Ascending aorta (tissue), 2 donors: ENCODE measurements around the gene BEX4. TPM values are rescaled to one million over a fixed set of nuclear protein-coding genes. Genes with fewer than 3 reads are reported as not detected.
"Not testable (repeated sequence)": the region's sequence is repeated elsewhere in the genome, so short reads cannot be mapped to it uniquely, and the experiment has no call there.

Source experiments
- DNase-seq, 2 donors: peaks; one replicate each; pipeline ENCODE4 v3.0.0-alpha.2; 2019; ENCODE audit warnings: low spot score in 2 of 2
- H3K27ac ChIP-seq, 2 donors: fragments of 200-600 bp; sonication (generic); one replicate each; pipeline ENCODE4 v1.5.1; 2016 to 2017; ENCODE audit warnings: mild to moderate bottlenecking in 1 of 2
- H3K27me3 ChIP-seq: fragments of 200-600 bp; sonication (generic); one replicate; pipeline ENCODE4 v1.5.1; 2017
- H3K36me3 ChIP-seq, 2 donors: fragments of 200-600 bp; sonication (generic); one replicate each; pipeline ENCODE4 v1.5.1; 2016
- H3K4me1 ChIP-seq, 2 donors: fragments of 200-600 bp; sonication (generic); one replicate each; pipeline ENCODE4 v1.5.1; 2016 to 2017; ENCODE audit warnings: mild to moderate bottlenecking in 1 of 2
- H3K4me3 ChIP-seq, 2 donors: fragments of 200-600 bp; sonication (generic); one replicate each; pipeline ENCODE4 v1.5.1; 2016 to 2017; ENCODE audit warnings: mild to moderate bottlenecking in 1 of 2
- H3K9me3 ChIP-seq, 2 donors: fragments of 200-600 bp; sonication (generic); one replicate each; pipeline ENCODE4 v1.5.1; 2016
- intact Hi-C: fragments of 100-400 bp; cut with DNase I; formaldehyde crosslinking; loops from one replicate; pipeline ENCODE4 v1.15.1; 2023
- total RNA-seq: library from RNA; depleted of rRNA; stranded (reverse); fragments of >200 nt; gene quantifications from one replicate; pipeline ENCODE4 v1.1.0, GENCODE V29; 2016
- TF ChIP-seq, protein P1 (sequence below), 3 experiments: fragments of 200-600 bp in 2 of 3; fragments of 450-650 bp in 1 of 3; sonication (generic) in 2 of 3; IDR thresholded peaks; one replicate each; pipeline ENCODE4 v1.5.1; 2016 to 2019; ENCODE audit warnings: antibody characterized with exemption in 3 of 3, mild to moderate bottlenecking in 1 of 3, moderate library complexity in 1 of 3

Gene BEX4
- total RNA-seq, 1 donor from 2014 or later = 11.0 TPM

DNA sequence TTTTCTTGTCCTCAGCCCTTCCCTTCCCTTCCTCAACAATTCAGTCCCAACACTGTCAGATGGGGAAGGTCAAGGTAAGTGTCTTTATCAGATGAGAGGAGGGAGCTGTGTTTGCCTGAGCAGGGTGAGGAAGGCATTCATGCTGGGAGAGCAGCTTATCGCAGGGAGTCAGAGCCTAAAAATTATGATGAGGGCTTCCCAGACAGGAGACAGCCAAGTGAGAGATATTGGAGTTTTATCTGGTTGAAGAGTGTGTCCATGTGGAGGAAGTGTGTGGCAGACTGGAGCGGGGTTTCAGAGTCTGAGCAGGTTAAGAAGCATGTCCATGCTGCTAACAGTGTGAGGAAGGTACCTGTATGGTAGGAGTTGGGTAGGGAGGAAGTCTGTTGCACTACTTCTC is 18.4 kb downstream of the BEX4 start:
- no peak for DNase-seq
- Histone ChIP-seq H3K4me1 (no peaks in the 10 kb centered on the region), H3K27me3 (no peaks in the 10 kb centered on the region), H3K36me3 (no peaks in the 10 kb centered on the region), H3K27ac (no peak overlapping the region), H3K4me3 (no peak overlapping the region), H3K9me3 (no peaks in the 10 kb centered on the region)
- TF ChIP-seq, protein P1, sequence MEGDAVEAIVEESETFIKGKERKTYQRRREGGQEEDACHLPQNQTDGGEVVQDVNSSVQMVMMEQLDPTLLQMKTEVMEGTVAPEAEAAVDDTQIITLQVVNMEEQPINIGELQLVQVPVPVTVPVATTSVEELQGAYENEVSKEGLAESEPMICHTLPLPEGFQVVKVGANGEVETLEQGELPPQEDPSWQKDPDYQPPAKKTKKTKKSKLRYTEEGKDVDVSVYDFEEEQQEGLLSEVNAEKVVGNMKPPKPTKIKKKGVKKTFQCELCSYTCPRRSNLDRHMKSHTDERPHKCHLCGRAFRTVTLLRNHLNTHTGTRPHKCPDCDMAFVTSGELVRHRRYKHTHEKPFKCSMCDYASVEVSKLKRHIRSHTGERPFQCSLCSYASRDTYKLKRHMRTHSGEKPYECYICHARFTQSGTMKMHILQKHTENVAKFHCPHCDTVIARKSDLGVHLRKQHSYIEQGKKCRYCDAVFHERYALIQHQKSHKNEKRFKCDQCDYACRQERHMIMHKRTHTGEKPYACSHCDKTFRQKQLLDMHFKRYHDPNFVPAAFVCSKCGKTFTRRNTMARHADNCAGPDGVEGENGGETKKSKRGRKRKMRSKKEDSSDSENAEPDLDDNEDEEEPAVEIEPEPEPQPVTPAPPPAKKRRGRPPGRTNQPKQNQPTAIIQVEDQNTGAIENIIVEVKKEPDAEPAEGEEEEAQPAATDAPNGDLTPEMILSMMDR (IDR thresholded peaks at IDR 0.05) = no peak
- intact Hi-C loops = no loop called here

DNA sequence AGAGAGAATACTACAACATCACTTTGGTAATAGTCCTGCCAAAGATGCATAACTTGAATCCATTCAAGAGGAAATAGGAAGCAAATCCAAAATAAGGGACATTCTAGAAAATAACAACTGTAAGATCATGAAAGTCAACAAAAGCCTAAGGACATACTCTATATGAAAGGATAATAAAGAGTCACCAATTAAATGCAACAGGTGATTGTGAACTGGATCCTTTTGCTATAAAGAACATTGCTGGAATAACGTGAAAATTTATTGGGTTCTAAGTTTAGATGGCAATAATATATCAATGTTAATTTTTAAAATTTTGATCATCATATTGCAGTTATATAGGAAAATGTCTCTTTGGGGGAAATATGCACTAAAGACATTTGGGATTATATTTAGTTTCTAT is 20.0 kb downstream of the BEX4 start:
- Histone ChIP-seq H3K27me3 (no peaks in the 10 kb centered on the region), H3K27ac (no peak overlapping the region), H3K4me3 (no peak overlapping the region), H3K4me1 (no peaks in the 10 kb centered on the region), H3K36me3 (no peaks in the 10 kb centered on the region), H3K9me3 (no peaks in the 10 kb centered on the region)
- DNase-seq = no peak
- TF ChIP-seq, protein P1 (IDR thresholded peaks at IDR 0.05) = no peak
- intact Hi-C loops = no loop called here

DNA sequence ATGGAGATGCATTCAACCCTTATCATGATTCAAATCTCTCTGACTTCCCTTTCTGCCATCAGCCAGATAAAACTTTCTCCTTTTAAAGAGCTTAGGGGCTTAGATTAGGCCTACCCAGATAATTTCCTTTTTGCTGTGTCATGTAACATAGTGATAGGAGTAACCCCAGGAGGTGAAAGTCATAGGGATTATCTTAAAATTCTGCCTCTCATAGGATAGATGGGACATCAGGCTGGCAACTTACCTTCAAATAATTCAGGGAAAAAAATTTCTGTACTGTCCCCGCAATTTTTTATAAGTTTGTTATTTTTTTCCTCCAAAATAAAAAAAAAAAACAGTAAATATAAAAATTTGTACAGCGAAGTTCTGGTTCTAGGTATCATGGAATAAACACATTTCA is 20.7 kb downstream of the BEX4 start:
- H3K4me3 ChIP-seq, H3K27ac ChIP-seq, H3K27me3 ChIP-seq, H3K9me3 ChIP-seq, DNase-seq, H3K4me1 ChIP-seq, intact Hi-C loops, H3K36me3 ChIP-seq: not testable (repeated sequence)

DNA sequence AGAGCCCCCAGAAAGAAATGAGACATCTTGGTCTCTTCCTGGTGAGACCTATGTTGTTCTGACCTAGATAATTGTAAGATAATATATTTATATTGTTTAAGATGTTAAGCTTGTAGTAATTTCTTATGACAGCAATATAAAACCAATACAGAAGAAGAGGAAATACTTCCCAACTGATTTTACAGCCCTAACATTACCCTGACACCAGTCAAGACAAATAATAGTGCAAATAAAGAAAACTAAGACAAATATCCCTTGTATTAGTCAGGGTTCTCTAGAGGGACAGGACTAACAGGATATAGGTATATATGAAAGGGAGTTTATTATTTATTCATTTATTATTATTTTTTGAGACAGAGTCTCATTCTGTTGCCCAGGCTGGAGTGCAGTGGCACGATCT is 21.4 kb downstream of the BEX4 start:
- TF ChIP-seq, protein P1 (IDR thresholded peaks at IDR 0.05) = no peak
- H3K27me3 ChIP-seq = no peaks in the 10 kb centered on the region
- DNase-seq = no peak
- intact Hi-C loops = no loop called here
- no peak overlapping the region for H3K27ac ChIP-seq
- H3K9me3 ChIP-seq = no peaks in the 10 kb centered on the region
- no peaks in the 10 kb centered on the region for H3K36me3 ChIP-seq
- H3K4me3 ChIP-seq = no peak overlapping the region
- no peaks in the 10 kb centered on the region for H3K4me1 ChIP-seq

DNA sequence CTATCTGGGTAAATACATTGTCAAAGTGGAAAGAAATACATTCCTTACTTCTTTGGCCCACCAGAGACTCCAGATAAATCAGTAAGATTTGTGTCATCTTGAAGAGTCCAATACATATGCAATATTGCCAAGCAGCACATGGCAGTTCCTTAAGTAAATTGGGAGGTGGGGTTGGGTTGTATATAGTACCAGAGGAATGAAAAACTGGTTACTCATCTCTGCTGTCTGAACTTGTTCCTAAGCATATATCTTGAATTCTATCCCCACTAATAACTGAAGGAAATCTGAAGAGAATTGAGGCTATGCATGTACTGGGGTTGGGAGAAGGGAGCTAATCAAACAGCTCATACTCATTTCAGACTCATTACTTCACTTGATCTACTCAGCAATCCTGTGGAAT is 25.2 kb downstream of the BEX4 start:
- Histone ChIP-seq H3K4me3 (no peak overlapping the region), H3K36me3 (no peaks in the 10 kb centered on the region), H3K27ac (no peak overlapping the region), H3K9me3 (no peaks in the 10 kb centered on the region), H3K4me1 (no peaks in the 10 kb centered on the region), H3K27me3 (peaks cover 3% of the 10 kb centered on the region)
- TF ChIP-seq, protein P1 (IDR thresholded peaks at IDR 0.05) = no peak
- no peak for DNase-seq
- intact Hi-C loops = no loop called here

DNA sequence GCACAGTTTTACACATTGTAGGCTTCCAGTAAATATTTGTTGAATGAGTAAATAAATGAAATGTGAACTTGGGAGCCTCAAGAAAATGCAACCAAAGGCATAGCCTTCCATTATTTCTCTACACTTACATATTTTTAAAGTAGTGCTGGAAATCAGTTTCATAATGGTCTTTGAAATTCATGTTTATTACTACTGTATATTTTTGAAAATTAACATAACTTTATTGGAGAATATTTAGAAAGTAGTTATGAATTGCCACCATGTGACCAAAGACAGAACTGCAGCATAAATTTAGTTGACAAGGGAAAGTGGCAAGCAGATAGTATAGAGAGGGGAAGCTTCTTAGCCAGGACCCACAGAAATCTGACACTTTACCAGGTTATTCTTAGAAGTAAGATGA is 33.6 kb downstream of the BEX4 start:
- no peak for DNase-seq
- H3K36me3 ChIP-seq = no peaks in the 10 kb centered on the region
- no peaks in the 10 kb centered on the region for H3K9me3 ChIP-seq
- H3K4me1 ChIP-seq = peaks cover 0 to 4% of the 10 kb centered on the region in 2 donors
- H3K4me3 ChIP-seq = no peak overlapping the region
- TF ChIP-seq, protein P1 (IDR thresholded peaks at IDR 0.05) = peak; percentile 7 to 41 (median 28)
- H3K27me3 ChIP-seq = peaks cover 3% of the 10 kb centered on the region
- no peak overlapping the region for H3K27ac ChIP-seq
- intact Hi-C loops = no loop called here
